Tibial nerve (tissue), 4 donors: Measurements from ENCODE around the gene CYTH3.

Experiments used
- CTCF ChIP-seq, 5 experiments: fragments of 200-600 bp in 3 of 5; fragments of 450-650 bp in 2 of 5; sonication (generic) in 3 of 5; IDR thresholded peaks; one replicate each; pipeline ENCODE4 v1.5.1; 2016 to 2019; ENCODE audit warnings: antibody characterized with exemption in 5 of 5, mild to moderate bottlenecking in 3 of 5, moderate library complexity in 2 of 5
- EP300 ChIP-seq, 2 donors: sonication (generic); formaldehyde crosslinking; IDR thresholded peaks; one replicate each; pipeline ENCODE4 v1.6.1; 2017; ENCODE audit warnings: antibody characterized with exemption in 2 of 2, mild to moderate bottlenecking in 1 of 2
- POLR2A ChIP-seq, 2 donors: fragments of 450-650 bp; IDR thresholded peaks; one replicate each; pipeline ENCODE4 v1.6.1; 2017; ENCODE audit warnings: antibody characterized with exemption in 2 of 2, mild to moderate bottlenecking in 2 of 2, moderate library complexity in 2 of 2

- no peak for TF ChIP-seq CTCF (IDR thresholded peaks at IDR 0.05)
- no peak for TF ChIP-seq POLR2A (IDR thresholded peaks at IDR 0.05)
- TF ChIP-seq EP300 (IDR thresholded peaks at IDR 0.05), result no peak
These were observed 45.1 kb downstream of the CYTH3 start for GRCh38 chr7:6227294-6227846.
